ES-I3 (cell line): ENCODE measurements around the gene TH.

Experiments used
- H3K36me3 ChIP-seq: 2 replicates; pipeline ENCODE4 v1.6.1; 2013; ENCODE audit warnings: mild to moderate bottlenecking, low read length, control low read depth, moderate library complexity; ENCODE audit not compliant: insufficient read depth
- H3K4me1 ChIP-seq: 2 replicates; pipeline ENCODE4 v1.6.1; 2013; ENCODE audit warnings: mild to moderate bottlenecking, control low read depth, low read length; ENCODE audit not compliant: insufficient read depth
- H3K9ac ChIP-seq: 2 replicates; pipeline ENCODE4 v1.6.1; 2013; ENCODE audit warnings: low read depth, mild to moderate bottlenecking, low read length, moderate library complexity
- H3K9me3 ChIP-seq: 2 replicates; pipeline ENCODE4 v1.6.1; 2013; ENCODE audit warnings: mild to moderate bottlenecking, low read length, moderate library complexity; ENCODE audit not compliant: control insufficient read depth, insufficient read depth

The TH gene

GRCh38 chr11:2157294-2158040, 14.1 kb downstream of the TH start:
- H3K36me3 ChIP-seq, result no peaks in the 10 kb centered on the region
- no peaks in the 10 kb centered on the region for H3K9me3 ChIP-seq
- H3K4me1 ChIP-seq, result no peaks in the 10 kb centered on the region
- H3K9ac ChIP-seq, result no peak overlapping the region

- H3K4me1 ChIP-seq, result no peaks in the 10 kb centered on the region
- H3K36me3 ChIP-seq, result no peaks in the 10 kb centered on the region
Observed at GRCh38 chr11:2156416-2157182, 15.0 kb downstream of the TH start.

GRCh38 chr11:2155511-2155910, 16.1 kb downstream of the TH start:
- no peaks in the 10 kb centered on the region for H3K9me3 ChIP-seq
- no peaks in the 10 kb centered on the region for H3K4me1 ChIP-seq
- no peak overlapping the region for H3K9ac ChIP-seq
- H3K36me3 ChIP-seq, result no peaks in the 10 kb centered on the region

More at GRCh38 chr11:2156416-2157182, 15.0 kb downstream of the TH start:
- Histone ChIP-seq H3K9me3 (no peaks in the 10 kb centered on the region), H3K9ac (no peak overlapping the region)

- no peaks in the 10 kb centered on the region for H3K4me1 ChIP-seq
- H3K9ac ChIP-seq, result no peak overlapping the region
Observed at GRCh38 chr11:2154889-2155288, 16.7 kb downstream of the TH start.

GRCh38 chr11:2154195-2154585, 17.4 kb downstream of the TH start:
- no peak overlapping the region for H3K9ac ChIP-seq
- H3K4me1 ChIP-seq, result no peaks in the 10 kb centered on the region
- H3K9me3 ChIP-seq, result no peaks in the 10 kb centered on the region
- no peaks in the 10 kb centered on the region for H3K36me3 ChIP-seq

More at GRCh38 chr11:2154889-2155288, 16.7 kb downstream of the TH start:
- no peaks in the 10 kb centered on the region for H3K9me3 ChIP-seq
- no peaks in the 10 kb centered on the region for H3K36me3 ChIP-seq

- Histone ChIP-seq H3K9ac (no peak overlapping the region), H3K9me3 (no peaks in the 10 kb centered on the region), H3K4me1 (no peaks in the 10 kb centered on the region), H3K36me3 (no peaks in the 10 kb centered on the region)
Observed at GRCh38 chr11:2153581-2154194, 17.9 kb downstream of the TH start.

GRCh38 chr11:2151500-2152257, 19.9 kb downstream of the TH start:
- no peaks in the 10 kb centered on the region for H3K9me3 ChIP-seq
- H3K9ac ChIP-seq, result no peak overlapping the region
- H3K4me1 ChIP-seq, result no peaks in the 10 kb centered on the region
- no peaks in the 10 kb centered on the region for H3K36me3 ChIP-seq

- Histone ChIP-seq H3K9me3 (no peaks in the 10 kb centered on the region), H3K9ac (no peak overlapping the region), H3K4me1 (0 out of 2 replicates have a peak, but pooled peaks cover 4% of the 10 kb centered on the region), H3K36me3 (no peaks in the 10 kb centered on the region)
Observed at GRCh38 chr11:2149864-2150847, 21.5 kb downstream of the TH start.

- H3K36me3 ChIP-seq, result no peaks in the 10 kb centered on the region
- H3K9ac ChIP-seq, result no peak overlapping the region
- H3K9me3 ChIP-seq, result no peaks in the 10 kb centered on the region
- 0 out of 2 replicates have a peak, but pooled peaks cover 4% of the 10 kb centered on the region for H3K4me1 ChIP-seq
Observed at GRCh38 chr11:2149460-2149859, 22.2 kb downstream of the TH start.

- Histone ChIP-seq H3K4me1 (0 out of 2 replicates have a peak, but pooled peaks cover 4% of the 10 kb centered on the region), H3K9me3 (no peaks in the 10 kb centered on the region), H3K9ac (no peak overlapping the region), H3K36me3 (no peaks in the 10 kb centered on the region)
Observed at GRCh38 chr11:2148595-2148994, 23.0 kb downstream of the TH start.

- Histone ChIP-seq H3K9me3 (no peaks in the 10 kb centered on the region), H3K36me3 (no peaks in the 10 kb centered on the region), H3K9ac (no peak overlapping the region), H3K4me1 (peaks cover 11% of the 10 kb centered on the region; the same call in 1 of the 2 replicates)
Observed at GRCh38 chr11:2147391-2147790, 24.2 kb downstream of the TH start.

GRCh38 chr11:2146051-2146450, 25.6 kb downstream of the TH start:
- H3K4me1 ChIP-seq, result peaks cover 13% of the 10 kb centered on the region; the same call in 1 of the 2 replicates
- no peaks in the 10 kb centered on the region for H3K36me3 ChIP-seq
- H3K9ac ChIP-seq, result no peak overlapping the region
- H3K9me3 ChIP-seq, result no peaks in the 10 kb centered on the region

- Histone ChIP-seq H3K9me3 (no peaks in the 10 kb centered on the region), H3K9ac (no peak overlapping the region), H3K36me3 (no peaks in the 10 kb centered on the region), H3K4me1 (peaks cover 13% of the 10 kb centered on the region; the same call in 1 of the 2 replicates)
Observed at GRCh38 chr11:2144544-2145248, 26.9 kb downstream of the TH start.
